Activated T-cell treated with anti-CD3 and anti-CD28 coated beads, Interleukin-2, amount 50 U/mL, for 48 hours (primary cell): Measurements from ENCODE around the gene POPDC3.
"Not testable (repeated sequence)": the region's sequence is repeated elsewhere in the genome, so short reads cannot be mapped to it uniquely, and the experiment has no call there.

Experiments
- DNase-seq, 2 experiments: peaks; one replicate each; pipeline ENCODE4 v3.0.0-alpha.2; 2020

POPDC3 gene

GRCh38 chr6:105194106-105194505 lies 14.3 kb upstream of the POPDC3 start:
- DNase-seq, result no peak

DNA sequence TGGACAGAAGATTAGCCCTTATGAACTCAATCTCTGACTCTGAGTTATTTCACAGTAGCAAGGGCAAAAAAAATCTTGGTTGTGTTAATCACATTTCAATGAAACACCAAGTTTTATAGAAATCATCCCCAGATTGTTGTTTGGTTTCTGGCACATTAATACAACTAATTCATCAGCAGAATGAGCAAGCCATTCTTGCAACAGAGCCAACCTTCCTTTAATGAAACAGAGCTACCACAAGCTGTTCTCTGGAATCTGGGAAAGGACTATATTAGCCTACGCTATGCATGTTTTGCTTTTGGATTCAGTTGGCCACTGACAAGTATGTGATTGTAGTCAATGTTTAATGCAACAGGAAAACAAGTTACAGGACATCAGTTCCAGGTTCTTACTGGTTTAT lies 13.8 kb upstream of the POPDC3 start:
- DNase-seq, result no peak

DNA sequence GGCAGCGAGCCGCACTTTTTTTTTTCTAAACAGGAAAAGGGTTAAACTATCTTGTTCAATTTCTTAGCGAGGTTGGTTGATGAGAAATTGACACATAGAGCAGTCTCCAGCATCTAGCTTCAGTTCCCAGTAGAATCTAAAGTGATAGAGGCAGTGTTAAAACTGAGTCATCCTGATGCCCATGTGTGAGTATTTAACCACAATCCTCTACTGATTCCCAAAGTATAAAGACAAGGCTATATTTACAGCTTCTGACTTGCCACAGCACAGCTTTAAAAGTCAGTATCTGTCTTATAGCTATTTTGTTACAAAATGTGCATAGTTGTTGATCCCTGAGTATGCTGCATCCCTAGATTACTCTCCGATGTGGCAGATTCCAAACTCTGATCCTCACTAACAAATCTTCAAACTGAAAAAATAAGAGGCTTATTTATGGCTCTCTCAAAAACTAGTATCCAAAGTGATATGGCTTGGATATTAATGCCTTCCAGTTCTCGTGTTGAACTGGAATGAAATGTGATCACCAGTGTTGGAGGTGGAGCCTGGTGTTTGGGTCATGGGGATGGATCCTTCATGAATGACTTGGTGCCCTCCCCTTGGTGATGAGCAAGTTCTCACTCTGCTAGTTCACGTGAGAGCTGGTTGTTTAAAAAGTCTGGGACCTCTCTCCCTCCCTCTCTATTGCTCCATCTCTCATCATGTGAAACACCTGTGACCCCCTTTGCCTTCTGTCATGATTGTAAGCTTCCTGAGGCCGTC lies 13.1 kb upstream of the POPDC3 start:
- DNase-seq, result no peak

GRCh38 chr6:105191351-105191750 lies 11.5 kb upstream of the POPDC3 start:
- no peak for DNase-seq

DNA sequence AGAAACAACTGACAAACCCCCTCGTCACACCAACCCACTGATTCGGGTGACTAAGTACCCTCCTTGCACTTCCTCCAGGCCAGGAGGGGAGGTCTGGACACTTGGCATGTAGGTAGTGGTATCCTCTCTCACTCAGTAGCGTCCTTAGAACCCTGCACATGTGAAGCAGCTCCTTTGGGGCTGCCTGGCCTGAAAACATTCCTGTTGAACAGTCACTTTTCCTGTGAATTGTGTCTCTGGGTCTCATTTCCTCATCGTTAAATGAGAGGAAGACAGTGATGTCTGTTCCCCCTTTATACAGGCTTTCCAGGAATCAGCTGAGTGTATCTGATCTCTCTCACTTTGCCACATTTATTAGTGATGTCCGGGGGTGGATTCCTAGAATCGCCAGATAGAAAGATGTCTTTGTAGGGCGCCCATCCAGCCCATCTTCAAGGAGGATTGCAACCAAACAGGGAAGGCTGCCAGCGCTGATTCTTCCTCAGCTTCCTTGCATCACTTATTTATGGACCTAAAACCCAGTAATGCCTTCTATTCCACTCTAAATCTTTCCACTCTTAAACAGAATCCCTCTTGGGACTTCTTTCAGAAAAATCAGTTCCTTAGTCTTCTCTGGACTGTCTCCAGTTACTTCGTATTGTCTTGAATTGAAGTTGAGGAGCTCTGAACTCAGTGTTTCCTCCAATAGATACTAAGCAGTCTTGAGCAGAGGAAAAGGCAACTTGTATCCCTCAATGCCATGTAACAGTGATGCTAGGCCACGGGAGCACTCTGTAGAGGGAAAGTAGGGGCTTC lies 9.4 kb upstream of the POPDC3 start:
- DNase-seq, result no peak

- no peak for DNase-seq
These were observed 8.4 kb upstream of the POPDC3 start for GRCh38 chr6:105188251-105188650.

DNA sequence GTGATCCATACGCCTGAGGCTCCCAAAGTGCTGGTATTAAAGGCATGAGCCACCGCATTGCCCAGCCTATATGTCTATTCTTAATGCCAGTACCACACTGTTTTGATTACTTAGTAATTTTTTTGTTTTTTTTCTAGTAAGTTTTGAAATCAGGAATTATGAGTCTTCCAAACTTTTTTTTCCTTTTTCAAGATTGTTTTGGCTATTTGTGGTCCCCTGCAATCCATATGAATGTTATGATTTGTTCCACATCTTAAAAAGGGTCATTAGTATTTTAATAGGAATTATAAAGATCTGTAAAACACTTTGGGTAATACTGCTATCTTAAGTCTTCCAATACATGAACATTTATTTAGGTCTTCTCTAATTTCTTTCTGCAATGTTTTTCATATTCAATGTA lies 6.8 kb upstream of the POPDC3 start:
- no peak for DNase-seq

DNA sequence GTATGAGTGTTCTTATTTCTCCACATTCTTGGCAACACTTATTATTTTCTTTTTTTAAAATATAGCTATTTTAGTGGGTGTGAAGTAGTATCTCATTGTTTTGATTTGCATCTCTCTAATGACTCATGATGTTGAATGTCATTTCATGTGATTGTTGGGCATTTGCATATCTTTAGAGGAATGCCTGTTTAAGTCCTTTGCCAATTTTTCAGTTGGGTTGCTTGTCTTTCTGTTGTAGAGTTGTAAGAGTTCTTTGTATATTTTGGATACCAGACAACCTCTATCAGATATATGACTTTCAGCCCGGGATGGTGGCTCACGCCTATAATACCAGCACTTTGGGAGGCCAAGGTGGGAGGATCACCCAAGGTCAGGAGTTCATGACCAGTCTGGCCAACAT lies 5.1 kb upstream of the POPDC3 start:
- DNase-seq, result no peak

- DNase-seq, result no peak
These were observed 2.2 kb upstream of the POPDC3 start for GRCh38 chr6:105181981-105182515.

DNA sequence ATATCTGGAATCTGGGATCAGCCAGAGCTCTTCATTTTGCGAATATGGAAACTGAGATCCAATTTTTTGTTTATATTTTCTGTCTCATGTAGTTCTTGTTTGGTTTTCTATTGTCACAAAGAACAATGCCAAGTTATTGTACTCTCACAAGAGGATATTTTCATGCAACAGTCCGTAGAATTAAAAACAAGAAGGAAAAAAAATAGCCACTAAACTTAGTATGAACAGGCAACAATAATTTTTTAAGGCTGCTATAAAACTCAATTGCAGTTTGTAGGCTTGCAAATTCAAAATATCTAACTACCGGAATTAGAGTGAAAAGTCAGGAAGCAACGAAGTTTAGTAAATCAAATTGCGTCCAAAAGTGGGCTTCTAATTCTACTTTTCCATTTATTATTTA lies 1.2 kb downstream of the POPDC3 start:
- DNase-seq, result no peak

GRCh38 chr6:105178110-105178509 lies 1.7 kb downstream of the POPDC3 start:
- no peak for DNase-seq

- no peak for DNase-seq
These were observed 2.3 kb downstream of the POPDC3 start for GRCh38 chr6:105177556-105177955.

- DNase-seq, result no peak
These were observed 5.3 kb downstream of the POPDC3 start for GRCh38 chr6:105174512-105174911.

DNA sequence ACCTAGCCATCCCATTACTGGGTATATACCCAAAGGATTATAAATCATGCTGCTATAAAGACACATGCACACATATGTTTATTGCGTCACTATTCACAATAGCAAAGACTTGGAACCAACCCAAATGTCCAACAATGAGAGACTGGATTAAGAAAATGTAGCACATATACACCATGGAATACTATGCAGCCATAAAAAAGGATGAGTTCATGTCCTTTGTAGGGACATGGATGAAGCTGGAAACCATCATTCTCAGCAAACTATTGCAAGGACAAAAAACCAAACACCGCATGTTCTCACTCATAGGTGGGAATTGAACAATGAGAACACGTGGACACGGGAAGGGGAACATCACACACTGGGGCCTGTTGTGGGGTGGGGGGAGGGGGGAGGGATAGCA lies 7.3 kb downstream of the POPDC3 start:
- not testable (repeated sequence) for DNase-seq

DNA sequence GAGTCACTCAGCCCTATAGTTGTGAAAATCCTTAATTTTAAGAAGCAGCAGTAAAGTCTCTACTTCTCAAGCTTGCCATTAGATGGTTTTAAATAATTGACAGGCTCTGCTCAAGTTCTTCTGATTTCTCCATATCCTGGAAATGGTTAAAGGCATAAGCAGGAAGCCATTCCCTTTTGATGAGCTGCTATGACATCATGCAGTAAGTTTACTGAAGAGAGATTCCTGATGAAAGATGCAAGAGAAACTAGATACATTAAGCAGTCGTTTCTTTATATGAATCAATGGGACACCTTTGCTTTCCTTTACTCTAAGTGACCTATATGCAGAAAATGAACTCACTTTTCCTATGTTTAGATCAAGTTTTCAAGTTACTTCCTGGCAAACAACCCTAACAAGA lies 9.8 kb downstream of the POPDC3 start:
- DNase-seq, result no peak

- no peak for DNase-seq
These were observed 11.9 kb downstream of the POPDC3 start for GRCh38 chr6:105167914-105168313.

DNA sequence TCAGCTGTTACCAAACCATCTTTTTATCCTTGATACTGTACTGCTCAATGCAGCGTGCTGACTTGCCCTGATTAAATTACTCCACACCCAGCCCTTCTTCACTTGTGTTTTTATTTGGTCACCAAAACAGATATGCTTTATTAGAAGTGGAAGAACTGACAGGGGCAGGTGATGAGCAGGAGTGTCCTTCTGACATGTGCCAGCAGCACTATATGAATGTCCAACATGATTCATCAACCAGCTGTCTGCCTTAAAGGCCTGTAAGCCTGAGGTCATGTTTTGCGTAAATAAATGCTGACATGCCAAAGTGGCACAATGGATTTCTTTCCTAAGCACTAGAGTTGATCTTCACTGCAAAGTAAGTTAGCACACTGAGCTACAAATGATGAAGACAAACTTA lies 15.4 kb downstream of the POPDC3 start:
- DNase-seq, result no peak

DNA sequence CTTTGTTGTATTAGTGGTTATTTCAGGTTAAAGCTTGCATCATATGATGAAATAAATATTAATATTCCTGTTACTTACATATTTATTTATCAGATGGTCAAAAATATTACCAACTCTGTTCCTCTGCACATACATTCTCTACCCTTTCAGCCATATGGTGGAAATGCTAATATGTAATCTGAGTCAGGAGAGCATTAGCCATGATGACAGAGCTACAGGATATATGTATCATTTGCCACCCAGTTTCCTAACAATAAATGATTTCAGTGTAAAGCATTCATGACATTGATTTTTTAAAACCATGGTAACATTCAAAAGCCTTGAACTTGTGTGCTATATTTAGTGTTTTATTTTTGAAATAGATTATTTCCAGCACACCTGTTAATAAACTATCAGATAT lies 16.6 kb downstream of the POPDC3 start:
- no peak for DNase-seq

DNA sequence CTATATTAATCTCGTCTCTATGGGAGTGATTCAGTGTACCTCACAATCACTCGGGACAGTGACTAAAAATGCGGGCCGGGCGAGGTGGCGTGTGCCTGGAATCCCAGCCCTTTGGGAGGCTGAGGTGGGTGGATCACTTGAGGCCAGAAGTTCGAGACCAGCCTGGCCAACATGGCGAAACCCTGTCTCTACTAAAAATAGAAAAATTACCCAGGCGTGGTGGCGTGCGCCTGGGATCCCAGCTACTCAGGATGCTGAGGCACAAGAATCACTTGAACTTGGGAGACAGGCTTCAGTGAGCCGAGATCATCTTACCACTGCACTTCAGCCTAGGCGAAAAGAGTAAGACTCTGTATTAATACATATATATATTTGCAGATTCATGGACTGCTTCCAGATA lies 17.4 kb downstream of the POPDC3 start:
- no peak for DNase-seq

GRCh38 chr6:105161421-105161820 lies 18.4 kb downstream of the POPDC3 start:
- DNase-seq, result no peak

DNA sequence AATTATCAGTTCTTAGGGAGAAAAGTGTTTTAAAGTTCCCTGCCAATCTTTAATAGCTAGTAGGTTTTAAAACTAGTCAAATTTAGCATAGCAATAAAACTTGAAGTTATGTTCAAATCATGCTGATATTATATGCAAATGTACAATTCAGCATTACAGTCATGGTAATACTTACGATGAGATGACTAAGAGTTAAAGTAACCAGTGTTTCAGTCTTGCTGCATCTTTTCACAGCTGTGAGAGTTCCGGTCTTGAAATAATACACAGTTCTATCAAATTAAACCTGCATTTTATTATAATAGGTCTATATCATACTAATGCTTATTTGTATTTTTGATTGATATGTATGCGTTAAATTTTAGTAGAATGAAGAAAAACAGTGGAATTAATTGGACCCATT lies 26.1 kb downstream of the POPDC3 start:
- no peak for DNase-seq

DNA sequence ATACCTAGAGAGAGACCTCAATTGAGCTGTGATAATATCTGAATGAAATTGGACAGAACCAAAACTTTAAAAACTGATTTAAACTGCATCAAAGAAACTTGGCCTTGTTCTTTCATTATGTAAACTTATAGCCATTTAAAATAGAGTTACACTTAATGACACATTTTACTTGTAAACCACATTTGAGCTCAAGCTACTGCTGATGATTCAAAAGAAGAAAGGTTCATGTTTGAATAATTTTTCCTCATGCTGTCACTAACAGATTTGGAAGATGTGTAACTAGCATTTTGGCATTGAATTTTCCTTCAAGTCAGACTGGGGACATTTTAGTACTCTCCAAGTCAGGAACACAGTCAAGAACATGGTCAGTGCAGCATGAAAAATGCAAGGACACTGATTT lies 26.9 kb downstream of the POPDC3 start:
- DNase-seq, result no peak

- DNase-seq, result no peak
These were observed 28.2 kb downstream of the POPDC3 start for GRCh38 chr6:105151644-105152043.

GRCh38 chr6:105138141-105138540 lies 41.7 kb downstream of the POPDC3 start:
- no peak for DNase-seq
